Ovary (tissue), 3 donors: ENCODE data around the gene CEP350.

ENCODE experiments used
- POLR2A ChIP-seq: fragments of 450-650 bp; IDR thresholded peaks from one replicate; pipeline ENCODE4 v1.6.1; 2017; ENCODE audit warnings: antibody characterized with exemption, mild to moderate bottlenecking, moderate library complexity
- TF ChIP-seq, protein P1 (sequence below), 3 donors: fragments of 450-650 bp in 2 of 3; fragments of 200-600 bp in 1 of 3; IDR thresholded peaks; one replicate each; pipeline versions ENCODE4 v1.5.1 to v1.8.0; 2016 to 2022; ENCODE audit warnings: antibody characterized with exemption in 3 of 3, mild to moderate bottlenecking in 1 of 3
- donor health status: DM: no; HTN: no; CAD: no.

DNA sequence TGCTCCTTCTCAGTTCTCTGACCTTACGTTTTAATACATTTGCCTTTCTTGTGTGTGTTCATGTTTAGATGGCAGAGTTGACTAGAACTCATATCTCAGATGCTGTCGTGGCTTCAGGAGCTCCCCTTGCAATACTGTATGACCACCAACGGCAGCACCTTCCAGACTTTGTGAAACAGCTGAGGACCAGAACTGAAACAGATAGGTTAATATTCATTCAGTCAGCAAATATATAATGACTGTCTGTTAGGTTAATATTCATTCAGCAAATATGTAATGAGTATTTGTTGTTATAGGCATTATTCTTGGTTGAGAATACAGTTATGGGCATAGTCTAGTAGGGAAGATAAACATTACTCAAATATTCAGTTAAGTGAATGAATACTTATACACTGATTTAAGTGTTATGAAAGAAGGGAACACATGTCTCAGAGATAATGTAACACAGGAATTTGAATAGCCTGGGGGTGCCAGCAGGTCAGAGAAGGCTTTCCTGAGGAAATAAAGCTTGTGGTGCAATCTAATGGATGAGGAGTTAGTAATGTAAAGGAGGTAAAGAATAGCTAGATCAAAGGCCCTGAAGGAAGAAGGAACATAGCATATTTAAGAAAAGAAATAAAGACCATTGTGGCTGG, 88.5 kb downstream of the CEP350 start:
- TF ChIP-seq, protein P1, sequence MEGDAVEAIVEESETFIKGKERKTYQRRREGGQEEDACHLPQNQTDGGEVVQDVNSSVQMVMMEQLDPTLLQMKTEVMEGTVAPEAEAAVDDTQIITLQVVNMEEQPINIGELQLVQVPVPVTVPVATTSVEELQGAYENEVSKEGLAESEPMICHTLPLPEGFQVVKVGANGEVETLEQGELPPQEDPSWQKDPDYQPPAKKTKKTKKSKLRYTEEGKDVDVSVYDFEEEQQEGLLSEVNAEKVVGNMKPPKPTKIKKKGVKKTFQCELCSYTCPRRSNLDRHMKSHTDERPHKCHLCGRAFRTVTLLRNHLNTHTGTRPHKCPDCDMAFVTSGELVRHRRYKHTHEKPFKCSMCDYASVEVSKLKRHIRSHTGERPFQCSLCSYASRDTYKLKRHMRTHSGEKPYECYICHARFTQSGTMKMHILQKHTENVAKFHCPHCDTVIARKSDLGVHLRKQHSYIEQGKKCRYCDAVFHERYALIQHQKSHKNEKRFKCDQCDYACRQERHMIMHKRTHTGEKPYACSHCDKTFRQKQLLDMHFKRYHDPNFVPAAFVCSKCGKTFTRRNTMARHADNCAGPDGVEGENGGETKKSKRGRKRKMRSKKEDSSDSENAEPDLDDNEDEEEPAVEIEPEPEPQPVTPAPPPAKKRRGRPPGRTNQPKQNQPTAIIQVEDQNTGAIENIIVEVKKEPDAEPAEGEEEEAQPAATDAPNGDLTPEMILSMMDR (IDR thresholded peaks at IDR 0.05): no peak
- no peak for TF ChIP-seq POLR2A
